Suprapubic skin (tissue), 3 donors: ENCODE measurements around the gene DSCAML1.

Experiments
- EP300 ChIP-seq: sonication (generic); formaldehyde crosslinking; IDR thresholded peaks from one replicate; pipeline ENCODE4 v1.6.1; 2017; ENCODE audit warnings: antibody characterized with exemption
- POLR2A ChIP-seq, 2 donors: fragments of 450-650 bp; IDR thresholded peaks; one replicate each; pipeline ENCODE4 v1.6.1; 2017; ENCODE audit warnings: antibody characterized with exemption in 2 of 2, mild to moderate bottlenecking in 2 of 2, moderate library complexity in 2 of 2
- TF ChIP-seq, protein P1 (sequence below), 2 donors: fragments of 200-600 bp in 1 of 2; fragments of 450-650 bp in 1 of 2; sonication (generic) in 1 of 2; IDR thresholded peaks; one replicate each; pipeline ENCODE4 v1.5.1; 2016 to 2019; ENCODE audit warnings: antibody characterized with exemption in 2 of 2, mild to moderate bottlenecking in 1 of 2, moderate library complexity in 1 of 2

DNA sequence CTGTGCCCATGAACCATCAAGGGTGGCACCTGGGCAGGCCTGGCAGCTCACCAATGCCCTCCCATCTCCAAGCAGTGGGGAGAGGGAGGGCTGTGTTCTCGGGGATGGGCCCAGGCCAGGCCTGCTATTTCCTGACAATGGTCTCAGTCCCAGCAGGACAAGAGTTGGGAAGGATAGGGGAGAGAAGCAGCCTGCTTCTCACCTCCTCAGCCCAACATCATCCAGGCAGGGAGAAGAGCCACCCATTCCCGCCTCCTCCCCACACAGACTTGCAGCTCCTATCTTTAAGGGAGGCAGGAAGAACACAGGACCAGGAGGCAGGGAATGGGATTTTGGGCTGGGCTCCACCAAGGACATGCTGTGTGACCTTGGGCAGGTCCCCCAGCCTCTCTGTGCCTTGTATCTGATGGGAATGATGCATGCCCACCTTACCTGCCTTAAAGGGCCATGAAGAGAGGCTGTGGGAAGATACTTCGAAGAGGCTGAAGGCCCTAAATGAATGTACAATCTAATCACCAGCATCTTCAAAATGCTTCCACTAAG is 108.7 kb downstream of the DSCAML1 start:
- no peak for TF ChIP-seq POLR2A (IDR thresholded peaks at IDR 0.05)
- TF ChIP-seq, protein P1, sequence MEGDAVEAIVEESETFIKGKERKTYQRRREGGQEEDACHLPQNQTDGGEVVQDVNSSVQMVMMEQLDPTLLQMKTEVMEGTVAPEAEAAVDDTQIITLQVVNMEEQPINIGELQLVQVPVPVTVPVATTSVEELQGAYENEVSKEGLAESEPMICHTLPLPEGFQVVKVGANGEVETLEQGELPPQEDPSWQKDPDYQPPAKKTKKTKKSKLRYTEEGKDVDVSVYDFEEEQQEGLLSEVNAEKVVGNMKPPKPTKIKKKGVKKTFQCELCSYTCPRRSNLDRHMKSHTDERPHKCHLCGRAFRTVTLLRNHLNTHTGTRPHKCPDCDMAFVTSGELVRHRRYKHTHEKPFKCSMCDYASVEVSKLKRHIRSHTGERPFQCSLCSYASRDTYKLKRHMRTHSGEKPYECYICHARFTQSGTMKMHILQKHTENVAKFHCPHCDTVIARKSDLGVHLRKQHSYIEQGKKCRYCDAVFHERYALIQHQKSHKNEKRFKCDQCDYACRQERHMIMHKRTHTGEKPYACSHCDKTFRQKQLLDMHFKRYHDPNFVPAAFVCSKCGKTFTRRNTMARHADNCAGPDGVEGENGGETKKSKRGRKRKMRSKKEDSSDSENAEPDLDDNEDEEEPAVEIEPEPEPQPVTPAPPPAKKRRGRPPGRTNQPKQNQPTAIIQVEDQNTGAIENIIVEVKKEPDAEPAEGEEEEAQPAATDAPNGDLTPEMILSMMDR (IDR thresholded peaks at IDR 0.05): no peak
- TF ChIP-seq EP300: no peak
